IMR-90 (cell line): ENCODE measurements around the gene DSG3. TPM values are rescaled to one million over a fixed set of nuclear protein-coding genes. Genes with fewer than 3 reads are reported as not detected.
A peak's percentile ranks its signal among the peaks of the same experiment; 100 is the strongest.

Experiments used
- ATAC-seq: fragments of 200-7000 bp; cut with Tn5 transposase; 2 replicates; pipeline ENCODE4 v1.9.1; 2020; ENCODE audit warnings: low read depth, mild to moderate bottlenecking, moderate library complexity
- BruUV-seq: library from RNA; stranded (reverse); fragments of 400-500 nt; replicated peaks from 2 replicates; lab custom pipeline; 2021; lab: Mats Ljungman, UMichigan
- CTCF ChIA-PET: fragments of 300-600 bp; formaldehyde crosslinking; extraction: SDS; loops from one replicate; lab custom pipeline; 2021; ENCODE audit warnings: antibody characterized with exemption; lab: Yijun Ruan, JAX
- POLR2A ChIA-PET: fragments of 300-600 bp; sonication (Branson Sonifier 250); formaldehyde crosslinking; loops from one replicate; lab custom pipeline; 2022; ENCODE audit warnings: antibody characterized with exemption; ENCODE audit not compliant: unreplicated experiment; lab: Charles Lee
- DNase-seq: peaks from one replicate; pipeline ENCODE4 v3.0.0; 2013
- H2AFZ ChIP-seq: replicated peaks from 2 replicates; pipeline ENCODE3; 2013; ENCODE audit warnings: low read length, mild to moderate bottlenecking; ENCODE audit not compliant: poor library complexity
- H2AK5ac ChIP-seq: 2 replicates; pipeline ENCODE4 v1.6.1; 2013; ENCODE audit warnings: low read depth, low read length, inconsistent platforms
- H2AK9ac ChIP-seq: replicated peaks from 2 replicates; pipeline ENCODE3; 2013; ENCODE audit warnings: mild to moderate bottlenecking, low read depth, low read length, moderate library complexity; ENCODE audit not compliant: poor library complexity
- H2BK120ac ChIP-seq: 2 replicates; pipeline ENCODE4 v1.6.1; 2013; ENCODE audit warnings: low read depth, low read length, inconsistent platforms
- H2BK15ac ChIP-seq: 3 replicates; pipeline ENCODE4 v1.6.1; 2013; ENCODE audit warnings: low read depth, low read length, inconsistent platforms
- H2BK20ac ChIP-seq: 2 replicates; pipeline ENCODE4 v1.6.1; 2013; ENCODE audit warnings: low read depth, mild to moderate bottlenecking, inconsistent platforms, low read length, moderate library complexity
- H2BK5ac ChIP-seq: 2 replicates; pipeline ENCODE4 v1.6.1; 2013; ENCODE audit warnings: mild to moderate bottlenecking, low read depth, low read length, inconsistent platforms; ENCODE audit not compliant: poor library complexity, severe bottlenecking
- H3K14ac ChIP-seq: replicated peaks from 2 replicates; pipeline ENCODE4 v1.6.1; 2013; ENCODE audit warnings: low read depth, low read length, inconsistent platforms
- H3K18ac ChIP-seq: 2 replicates; pipeline ENCODE4 v1.6.1; 2013; ENCODE audit warnings: low read depth, low read length, control low read depth
- H3K23ac ChIP-seq: 2 replicates; pipeline ENCODE4 v1.6.1; 2013; ENCODE audit warnings: low read depth, low read length, inconsistent platforms
- H3K27ac ChIP-seq: 2 replicates; pipeline ENCODE4 v1.5.1; 2013; ENCODE audit warnings: mild to moderate bottlenecking, control low read depth, low read length; ENCODE audit not compliant: insufficient read depth
- H3K27me3 ChIP-seq: 2 replicates; pipeline ENCODE4 v1.6.1; 2013; ENCODE audit warnings: low read length; ENCODE audit not compliant: control insufficient read depth, insufficient read depth
- H3K36me3 ChIP-seq: 2 replicates; pipeline ENCODE4 v1.6.1; 2013; ENCODE audit warnings: low read length, mixed read lengths; ENCODE audit not compliant: control insufficient read depth, insufficient read depth
- H3K4ac ChIP-seq: 2 replicates; pipeline ENCODE4 v1.6.1; 2013; ENCODE audit warnings: low read depth, low read length, inconsistent platforms
- H3K4me1 ChIP-seq: 2 replicates; pipeline ENCODE4 v1.6.1; 2013; ENCODE audit warnings: low read length, mixed read lengths; ENCODE audit not compliant: control insufficient read depth, insufficient read depth
- H3K4me2 ChIP-seq: 2 replicates; pipeline ENCODE4 v1.6.1; 2013; ENCODE audit warnings: low read depth, mild to moderate bottlenecking, control low read depth, low read length, moderate library complexity
- H3K4me3 ChIP-seq: 2 replicates; pipeline ENCODE4 v1.5.1; 2013; ENCODE audit warnings: low read depth, mild to moderate bottlenecking, control low read depth, low read length, moderate library complexity; ENCODE audit not compliant: insufficient read depth
- H3K56ac ChIP-seq: 2 replicates; pipeline ENCODE4 v1.6.1; 2013; ENCODE audit warnings: low read length, inconsistent platforms; ENCODE audit not compliant: insufficient read depth; ENCODE audit errors: extremely low read depth
- H3K79me1 ChIP-seq, 2 experiments: 2 replicates each; pipeline ENCODE4 v1.6.1; 2013; ENCODE audit warnings: low read length in 2 of 2, inconsistent platforms in 1 of 2, low read depth in 1 of 2
- H3K9ac ChIP-seq: 2 replicates; pipeline ENCODE4 v1.6.1; 2013; ENCODE audit warnings: low read depth, low read length, control low read depth
- H3K9me1 ChIP-seq: 2 replicates; pipeline ENCODE4 v1.6.1; 2013; ENCODE audit warnings: low read length, inconsistent platforms; ENCODE audit not compliant: insufficient read depth
- H3K9me3 ChIP-seq: 2 replicates; pipeline ENCODE4 v1.6.1; 2013; ENCODE audit warnings: low read length; ENCODE audit not compliant: control insufficient read depth, insufficient read depth
- H4K20me1 ChIP-seq: 2 replicates; pipeline ENCODE4 v1.6.1; 2013; ENCODE audit warnings: low read length, inconsistent platforms; ENCODE audit not compliant: insufficient read depth
- H4K5ac ChIP-seq: 2 replicates; pipeline ENCODE4 v1.6.1; 2013; ENCODE audit warnings: mild to moderate bottlenecking, low read depth, low read length, control low read depth
- H4K8ac ChIP-seq, 2 experiments: 2 replicates each; pipeline ENCODE4 v1.6.1; 2013; ENCODE audit warnings: low read depth in 2 of 2, low read length in 2 of 2, control low read depth in 1 of 2, inconsistent platforms in 1 of 2
- H4K91ac ChIP-seq: 2 replicates; pipeline ENCODE4 v1.6.1; 2013; ENCODE audit warnings: low read depth, low read length, inconsistent platforms; ENCODE audit not compliant: insufficient read depth
- BHLHE40 ChIP-seq: fragments of 150-350 bp; IDR thresholded peaks from 2 replicates; pipeline ENCODE4 v1.6.1; 2016; ENCODE audit warnings: mild to moderate bottlenecking, low read depth, low read length
- CEBPB ChIP-seq: IDR thresholded peaks from 2 replicates; pipeline ENCODE4 v1.6.1; 2012; ENCODE audit warnings: low read depth, low read length, improper control_type of control experiment
- CHD1 ChIP-seq: IDR thresholded peaks from 2 replicates; pipeline ENCODE4 v1.6.1; 2012; ENCODE audit warnings: low read depth, low read length, improper control_type of control experiment
- ELK1 ChIP-seq: fragments of 150-350 bp; IDR thresholded peaks from 2 replicates; pipeline ENCODE4 v1.6.1; 2016; ENCODE audit warnings: low read depth, mild to moderate bottlenecking, low read length, moderate library complexity, borderline replicate concordance
- FOS ChIP-seq: fragments of 150-350 bp; IDR thresholded peaks from 2 replicates; pipeline ENCODE4 v1.6.1; 2016; ENCODE audit warnings: low read depth, low read length
- MAFK ChIP-seq: IDR thresholded peaks from 2 replicates; pipeline ENCODE4 v1.6.1; 2012; ENCODE audit warnings: low read depth, low read length, improper control_type of control experiment
- MAZ ChIP-seq: IDR thresholded peaks from 2 replicates; pipeline ENCODE4 v1.6.1; 2012; ENCODE audit warnings: low read depth, mild to moderate bottlenecking, low read length, improper control_type of control experiment, moderate library complexity, borderline replicate concordance
- MXI1 ChIP-seq: IDR thresholded peaks from 2 replicates; pipeline ENCODE4 v1.6.1; 2012; ENCODE audit warnings: low read depth, mild to moderate bottlenecking, low read length, moderate library complexity, borderline replicate concordance
- NFE2L2 ChIP-seq: fragments of 150-350 bp; IDR thresholded peaks from 2 replicates; pipeline ENCODE4 v1.6.1; 2016; ENCODE audit warnings: low read depth, mild to moderate bottlenecking, low read length
- POLR2A ChIP-seq: IDR thresholded peaks from 2 replicates; pipeline ENCODE4 v1.6.1; 2012; ENCODE audit warnings: mild to moderate bottlenecking, low read depth, low read length
- RAD21 ChIP-seq: IDR thresholded peaks from 2 replicates; pipeline ENCODE4 v1.6.1; 2012; ENCODE audit warnings: low read length, improper control_type of control experiment
- RCOR1 ChIP-seq: IDR thresholded peaks from 2 replicates; pipeline ENCODE4 v1.6.1; 2012; ENCODE audit warnings: mild to moderate bottlenecking, low read length, improper control_type of control experiment; ENCODE audit not compliant: insufficient replicate concordance
- RFX5 ChIP-seq: IDR thresholded peaks from 2 replicates; pipeline ENCODE4 v1.8.0; 2012; ENCODE audit warnings: low read depth, mild to moderate bottlenecking, low read length, moderate library complexity
- SMC3 ChIP-seq: fragments of 150-350 bp; IDR thresholded peaks from 2 replicates; pipeline ENCODE4 v1.6.1; 2016; ENCODE audit warnings: low read depth, mild to moderate bottlenecking, antibody characterized with exemption, low read length, moderate library complexity
- WGBS, 2 experiments: methylation state at CpG; one replicate each; pipeline versions ENCODE4 v1.1.5 to v1.1.7; 2013; ENCODE audit warnings: missing lambda C conversion rate in 2 of 2; ENCODE audit not compliant: insufficient read length in 1 of 2; ENCODE audit errors: extremely low coverage in 2 of 2; 5-methylcytosine and 5-hydroxymethylcytosine counted together
- dilution Hi-C: fragments of 300-500 bp; cut with HindIII; formaldehyde crosslinking; loops from one replicate; pipeline ENCODE4 v1.14.3; 2018; ENCODE audit warnings: low sequenced_read_pairs; ENCODE audit not compliant: unreplicated experiment
- in situ Hi-C: fragments of 300-500 bp; cut with MboI; formaldehyde crosslinking; loops from 3 replicates; pipeline ENCODE4 v1.14.3; 2019; ENCODE audit warnings: low sequenced_read_pairs, inconsistent platforms, mixed read lengths
- intact Hi-C: fragments of 100-400 bp; cut with micrococcal nuclease; formaldehyde crosslinking; loops from 2 replicates; pipeline ENCODE4 v1.10.0; 2022
- polyA plus RNA-seq, 3 experiments: library from polyadenylated mRNA; depleted of rRNA; stranded (reverse); fragments of >200 nt; gene quantifications; 2 replicates each; pipeline ENCODE4 v1.2.3, GENCODE V29; 2012; ENCODE audit warnings: low replicate concordance in 1 of 3
- total RNA-seq: library from RNA; depleted of rRNA; stranded (reverse); fragments of >200 nt; gene quantifications from 2 replicates; pipeline ENCODE4 v1.2.3, GENCODE V29; 2012
- TF ChIP-seq, protein P1 (sequence below): conservative IDR thresholded peaks from 2 replicates; pipeline ENCODE4 v1.5.1; 2012; ENCODE audit warnings: mild to moderate bottlenecking, low read depth, low read length, improper control_type of control experiment
- TF ChIP-seq, protein P2 (sequence below): fragments of 150-350 bp; IDR thresholded peaks from 2 replicates; pipeline ENCODE4 v1.6.1; 2017; ENCODE audit warnings: mild to moderate bottlenecking, antibody characterized with exemption, low read length, low read depth

Gene DSG3
- total and polyA plus RNA-seq, 2 of the 4 experiments (the other 2 are of a cell fraction) = not detected

GRCh38 chr18:31506024-31506742 is 58.6 kb downstream of the DSG3 start:
- Histone ChIP-seq H3K4me2 (no peak overlapping the region), H3K36me3 (no peaks in the 10 kb centered on the region), H3K56ac (no peak overlapping the region), H3K9me3 (no peaks in the 10 kb centered on the region), H2AK5ac (no peak overlapping the region), H3K14ac (no peak overlapping the region), H2BK120ac (no peak overlapping the region), H3K4me3 (no peak overlapping the region), H2AFZ (no peak overlapping the region), H2AK9ac (no peak overlapping the region), H4K91ac (no peak overlapping the region), H2BK15ac (no peak overlapping the region), H2BK20ac (no peak overlapping the region), H3K18ac (no peak overlapping the region), H4K20me1 (no peaks in the 10 kb centered on the region), H3K4me1 (no peaks in the 10 kb centered on the region), H3K4ac (no peak overlapping the region), H2BK5ac (no peak overlapping the region), H3K27me3 (no peaks in the 10 kb centered on the region), H3K9me1 (no peaks in the 10 kb centered on the region), H3K23ac (no peak overlapping the region), H4K5ac (no peak overlapping the region), H3K9ac (no peak overlapping the region), H4K8ac (no peak overlapping the region), H3K27ac (no peak overlapping the region), H3K79me1 (no peaks in the 10 kb centered on the region)
- ATAC-seq (no peak), DNase-seq (peak; percentile 21)
- no TSS peak for BruUV-seq
- ChIA-PET CTCF (no interaction called here), POLR2A (no interaction called here)
- in situ Hi-C loops = no loop called here
- dilution Hi-C loops = no loop called here
- TF ChIP-seq ELK1 (no peak), RAD21 (peak; percentile 35), RCOR1 (no peak), CEBPB (no peak), POLR2A (no peak), MAZ (no peak), RFX5 (no peak), FOS (no peak), SMC3 (peak; percentile 18; the same call in 1 of the 2 replicates), NFE2L2 (no peak), BHLHE40 (no peak), MXI1 (no peak), MAFK (no peak), CHD1 (no peak)
- TF ChIP-seq, protein P1, sequence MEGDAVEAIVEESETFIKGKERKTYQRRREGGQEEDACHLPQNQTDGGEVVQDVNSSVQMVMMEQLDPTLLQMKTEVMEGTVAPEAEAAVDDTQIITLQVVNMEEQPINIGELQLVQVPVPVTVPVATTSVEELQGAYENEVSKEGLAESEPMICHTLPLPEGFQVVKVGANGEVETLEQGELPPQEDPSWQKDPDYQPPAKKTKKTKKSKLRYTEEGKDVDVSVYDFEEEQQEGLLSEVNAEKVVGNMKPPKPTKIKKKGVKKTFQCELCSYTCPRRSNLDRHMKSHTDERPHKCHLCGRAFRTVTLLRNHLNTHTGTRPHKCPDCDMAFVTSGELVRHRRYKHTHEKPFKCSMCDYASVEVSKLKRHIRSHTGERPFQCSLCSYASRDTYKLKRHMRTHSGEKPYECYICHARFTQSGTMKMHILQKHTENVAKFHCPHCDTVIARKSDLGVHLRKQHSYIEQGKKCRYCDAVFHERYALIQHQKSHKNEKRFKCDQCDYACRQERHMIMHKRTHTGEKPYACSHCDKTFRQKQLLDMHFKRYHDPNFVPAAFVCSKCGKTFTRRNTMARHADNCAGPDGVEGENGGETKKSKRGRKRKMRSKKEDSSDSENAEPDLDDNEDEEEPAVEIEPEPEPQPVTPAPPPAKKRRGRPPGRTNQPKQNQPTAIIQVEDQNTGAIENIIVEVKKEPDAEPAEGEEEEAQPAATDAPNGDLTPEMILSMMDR = peak; percentile 30
- TF ChIP-seq, protein P2, sequence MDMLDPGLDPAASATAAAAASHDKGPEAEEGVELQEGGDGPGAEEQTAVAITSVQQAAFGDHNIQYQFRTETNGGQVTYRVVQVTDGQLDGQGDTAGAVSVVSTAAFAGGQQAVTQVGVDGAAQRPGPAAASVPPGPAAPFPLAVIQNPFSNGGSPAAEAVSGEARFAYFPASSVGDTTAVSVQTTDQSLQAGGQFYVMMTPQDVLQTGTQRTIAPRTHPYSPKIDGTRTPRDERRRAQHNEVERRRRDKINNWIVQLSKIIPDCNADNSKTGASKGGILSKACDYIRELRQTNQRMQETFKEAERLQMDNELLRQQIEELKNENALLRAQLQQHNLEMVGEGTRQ = no peak
- intact Hi-C loops = loop anchor here (5.0 kb wide), 1 partner anchor 84 kb away; no protein-coding TSS in a partner anchor
- 100% methylated on average over 1 of the region's 5 CpGs; no CpG with 5 or more reads in 1 of the 2 experiments for WGBS, 2 experiments
